Testis (tissue), 3 donors: Measurements from ENCODE around the gene TPMT. TPM values are rescaled to one million over a fixed set of nuclear protein-coding genes. Genes with fewer than 3 reads are reported as not detected.

Experiments used
- DNase-seq: peaks from one replicate; pipeline ENCODE4 v3.0.0-alpha.2; 2019
- H3K27ac ChIP-seq, 2 donors: fragments of 200-600 bp; sonication (generic); one replicate each; pipeline ENCODE4 v1.5.1; 2019
- H3K27me3 ChIP-seq: fragments of 200-600 bp; sonication (generic); one replicate; pipeline ENCODE4 v1.5.1; 2019
- H3K36me3 ChIP-seq: fragments of 200-600 bp; sonication (generic); one replicate; pipeline ENCODE4 v1.5.1; 2017; ENCODE audit warnings: low read depth; ENCODE audit errors: missing control alignments
- H3K4me1 ChIP-seq: fragments of 200-600 bp; sonication (generic); one replicate; pipeline ENCODE4 v1.5.1; 2019
- H3K4me3 ChIP-seq, 2 donors: fragments of 200-600 bp; sonication (generic); one replicate each; pipeline ENCODE4 v1.5.1; 2017 to 2019
- H3K9me3 ChIP-seq: fragments of 200-600 bp; sonication (generic); one replicate; pipeline ENCODE4 v1.5.1; 2017
- CTCF ChIP-seq, 3 experiments: fragments of 450-650 bp in 2 of 3; fragments of 200-600 bp in 1 of 3; sonication (generic) in 1 of 3; IDR thresholded peaks; one replicate each; pipeline ENCODE4 v1.5.1; 2016 to 2019; ENCODE audit warnings: antibody characterized with exemption in 3 of 3, mild to moderate bottlenecking in 2 of 3, moderate library complexity in 1 of 3
- POLR2A ChIP-seq: fragments of 450-650 bp; IDR thresholded peaks from one replicate; pipeline ENCODE4 v1.6.1; 2017; ENCODE audit warnings: antibody characterized with exemption, mild to moderate bottlenecking, moderate library complexity
- WGBS, 2 donors: methylation state at CpG; one replicate each; pipeline ENCODE4 v1.1.5; 2018; 5-methylcytosine and 5-hydroxymethylcytosine counted together
- intact Hi-C: fragments of 100-400 bp; cut with DNase I; formaldehyde crosslinking; loops from one replicate; pipeline ENCODE4 v1.15.1; 2023; ENCODE audit warnings: low total_unique reads
- polyA plus RNA-seq: library from polyadenylated mRNA; stranded (reverse); fragments of 350-450 nt; fragmentation: Illumina TruSeq; extraction: RNeasy Lipid Tissue Mini Kit (QIAGEN cat#74804); gene quantifications from one replicate; pipeline ENCODE4 v1.2.3, GENCODE V29; 2014; ENCODE audit warnings: low read depth, low replicate concordance; ENCODE audit not compliant: insufficient read depth
- total RNA-seq, 2 donors: library from RNA; depleted of rRNA; stranded (reverse); fragments of >200 nt; gene quantifications; one replicate each; pipeline ENCODE4 v1.2.3, GENCODE V29; 2016

The TPMT gene
- total and polyA plus RNA-seq, 3 donors from 2014 or later = 14.6 to 21.0 (median 18.3) TPM

GRCh38 chr6:18171871-18172270, 17.0 kb upstream of the TPMT start:
- H3K27ac ChIP-seq = no peak overlapping the region
- no peaks in the 10 kb centered on the region for H3K4me1 ChIP-seq
- no peaks in the 10 kb centered on the region for H3K27me3 ChIP-seq
- 83 to 84% methylated on average over 7 of the region's 7 CpGs for WGBS, 2 donors
- no peaks in the 10 kb centered on the region for H3K36me3 ChIP-seq
- no peak for DNase-seq
- intact Hi-C loops = no loop called here
- no peaks in the 10 kb centered on the region for H3K9me3 ChIP-seq
- TF ChIP-seq POLR2A (no peak), CTCF (IDR thresholded peaks at IDR 0.05) (no peak)
- no peak overlapping the region for H3K4me3 ChIP-seq

- Histone ChIP-seq H3K27ac (no peak overlapping the region), H3K27me3 (no peaks in the 10 kb centered on the region), H3K4me1 (no peaks in the 10 kb centered on the region), H3K4me3 (no peak overlapping the region), H3K36me3 (no peaks in the 10 kb centered on the region), H3K9me3 (no peaks in the 10 kb centered on the region)
- TF ChIP-seq POLR2A (no peak), CTCF (IDR thresholded peaks at IDR 0.05) (no peak)
- DNase-seq = no peak
- intact Hi-C loops = no loop called here
- 96% methylated on average over 3 of the region's 3 CpGs for WGBS, 2 donors
Observed at GRCh38 chr6:18168264-18168663, 13.4 kb upstream of the TPMT start.

- Histone ChIP-seq H3K27ac (no peak overlapping the region), H3K9me3 (no peaks in the 10 kb centered on the region), H3K36me3 (no peaks in the 10 kb centered on the region), H3K4me1 (no peaks in the 10 kb centered on the region), H3K4me3 (no peak overlapping the region), H3K27me3 (no peaks in the 10 kb centered on the region)
- whole genome bisulfite sequencing, 2 donors = 92 to 97% methylated on average over 2 of the region's 2 CpGs
- DNase-seq = no peak
- TF ChIP-seq POLR2A = no peak
- TF ChIP-seq CTCF (IDR thresholded peaks at IDR 0.05) = no peak
- intact Hi-C loops = no loop called here
Observed at GRCh38 chr6:18166312-18167036, 11.6 kb upstream of the TPMT start.

- no peaks in the 10 kb centered on the region for H3K27me3 ChIP-seq
- no peaks in the 10 kb centered on the region for H3K36me3 ChIP-seq
- intact Hi-C loops = no loop called here
- H3K4me1 ChIP-seq = no peaks in the 10 kb centered on the region
- H3K27ac ChIP-seq = no peak overlapping the region
- DNase-seq = no peak
- no peak for TF ChIP-seq POLR2A
- TF ChIP-seq CTCF (IDR thresholded peaks at IDR 0.05) = no peak
- H3K4me3 ChIP-seq = no peak overlapping the region
- H3K9me3 ChIP-seq = no peaks in the 10 kb centered on the region
- 93 to 97% methylated on average over 4 of the region's 4 CpGs for WGBS, 2 donors
Observed at GRCh38 chr6:18165751-18166150, 10.9 kb upstream of the TPMT start.

- TF ChIP-seq CTCF (IDR thresholded peaks at IDR 0.05) (no peak), POLR2A (no peak)
- Histone ChIP-seq H3K27ac (no peak overlapping the region), H3K36me3 (no peaks in the 10 kb centered on the region), H3K27me3 (no peaks in the 10 kb centered on the region), H3K4me1 (no peaks in the 10 kb centered on the region), H3K9me3 (no peaks in the 10 kb centered on the region), H3K4me3 (no peak overlapping the region)
- intact Hi-C loops = no loop called here
- 91 to 93% methylated on average over 2 of the region's 2 CpGs for WGBS, 2 donors
- DNase-seq = no peak
Observed at GRCh38 chr6:18162401-18162800, 7.5 kb upstream of the TPMT start.
